BLaER1 treated with 17β-estradiol and CSF1 and Interleukin-3, amounts not matched to agents 10 nM and 100 nM (cell line): Measurements from ENCODE around the gene SPATA25.

Experiments
- H3K27ac ChIP-seq, 11 experiments: shearing (Covaris generic); formaldehyde crosslinking; 2 replicates each; pipeline ENCODE4 v1.8.1; 2022
- H3K27me3 ChIP-seq, 11 experiments: shearing (Covaris generic); formaldehyde crosslinking; 2 replicates each; pipeline ENCODE4 v1.8.1; 2022
- H3K36me3 ChIP-seq, 11 experiments: shearing (Covaris generic); formaldehyde crosslinking; 2 replicates each; pipeline ENCODE4 v1.8.1; 2022
- H3K4me1 ChIP-seq, 10 experiments: shearing (Covaris generic); formaldehyde crosslinking; 2 replicates each; pipeline ENCODE4 v1.8.1; 2022
- H3K4me2 ChIP-seq, 11 experiments: shearing (Covaris generic); formaldehyde crosslinking; 2 replicates each; pipeline ENCODE4 v1.8.1; 2022
- H3K4me3 ChIP-seq, 10 experiments: shearing (Covaris generic); formaldehyde crosslinking; 2 replicates each; pipeline ENCODE4 v1.8.1; 2022
- H3K9ac ChIP-seq, 11 experiments: shearing (Covaris generic); formaldehyde crosslinking; 2 replicates each; pipeline ENCODE4 v1.8.1; 2022
- H3K9me3 ChIP-seq, 11 experiments: shearing (Covaris generic); formaldehyde crosslinking; replicated peaks in 1 of 11; 2 replicates each; pipeline ENCODE4 v1.8.1; 2022
- H4K20me1 ChIP-seq, 11 experiments: shearing (Covaris generic); formaldehyde crosslinking; 2 replicates each; pipeline ENCODE4 v1.8.1; 2022
- Cebpa-rat ChIP-seq, 11 experiments: shearing (Covaris generic); IDR thresholded peaks; 2 replicates each; pipeline ENCODE4 v1.8.1; 2022

SPATA25 gene

DNA sequence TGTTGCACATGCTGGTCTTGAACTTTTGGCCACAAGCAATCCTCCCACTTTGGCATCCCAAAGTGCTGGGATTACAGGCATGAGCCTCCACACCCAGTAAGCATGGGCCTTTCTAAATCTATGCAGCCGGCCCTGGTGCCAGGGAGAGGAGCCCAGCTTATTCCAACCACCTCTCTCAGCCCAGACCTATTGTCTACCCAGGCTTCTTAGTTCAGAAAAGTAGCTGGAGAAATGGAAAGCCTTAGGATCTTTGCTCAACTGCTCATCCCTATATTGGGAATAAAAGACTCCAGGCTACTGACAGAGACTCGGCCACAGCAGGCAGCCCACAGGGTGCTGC, 39.3 kb upstream of the SPATA25 start:
- H3K9me3 ChIP-seq: no peaks in the 10 kb centered on the region
- H3K27ac ChIP-seq: no peak overlapping the region
- H3K27me3 ChIP-seq: no peaks in the 10 kb centered on the region
- 0 out of 22 replicates have a peak, but pooled peaks cover 0 to 5% (median 0%) of the 10 kb centered on the region in 11 experiments for H4K20me1 ChIP-seq
- TF ChIP-seq Cebpa-rat (IDR thresholded peaks at IDR 0.05): no peak
- H3K36me3 ChIP-seq: no peaks in the 10 kb centered on the region
- no peak overlapping the region for H3K4me3 ChIP-seq
- H3K4me1 ChIP-seq: peaks cover 6 to 44% (median 12%) of the 10 kb centered on the region in 10 experiments; a peak in 17 of 20 replicates
- no peak overlapping the region for H3K4me2 ChIP-seq
- no peak overlapping the region for H3K9ac ChIP-seq

DNA sequence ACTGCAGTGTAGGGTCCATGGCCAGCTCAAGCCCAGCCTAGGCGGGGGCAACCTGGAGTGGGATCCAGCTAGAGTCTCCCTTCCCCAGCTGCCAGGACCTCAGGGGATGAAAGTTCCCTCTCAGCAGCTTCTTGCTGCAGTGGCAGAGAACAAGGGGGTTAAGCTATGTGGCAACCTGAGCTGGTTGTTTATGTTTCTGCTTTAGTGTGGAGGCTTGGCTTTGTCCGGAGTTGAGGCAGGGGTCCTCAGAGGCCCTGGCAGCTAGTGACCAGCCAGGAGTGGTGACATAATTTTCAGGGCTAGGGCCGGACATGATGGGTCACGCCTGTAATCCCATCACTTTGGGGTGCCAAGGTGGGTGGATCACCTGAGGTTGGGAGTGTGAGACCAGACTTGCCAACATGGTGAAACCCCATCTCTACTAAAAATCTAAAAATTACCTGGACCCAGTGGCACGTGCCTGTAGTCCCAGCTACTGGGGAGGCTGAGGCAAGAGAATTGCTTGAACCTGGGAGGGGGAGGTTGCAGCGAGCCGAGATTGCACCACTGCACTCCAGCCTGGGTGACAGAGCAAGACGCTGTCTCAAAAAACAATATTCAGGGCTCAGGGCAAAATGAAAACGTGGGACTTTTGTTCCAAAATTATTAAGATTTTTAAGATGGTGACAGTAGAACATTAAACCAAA, 38.5 kb upstream of the SPATA25 start:
- Histone ChIP-seq H3K36me3 (no peaks in the 10 kb centered on the region), H3K4me1 (peaks cover 6 to 52% (median 13%) of the 10 kb centered on the region in 10 experiments; a peak in 17 of 20 replicates), H3K27me3 (no peaks in the 10 kb centered on the region), H3K9me3 (no peaks in the 10 kb centered on the region), H3K9ac (no peak overlapping the region), H3K4me3 (no peak overlapping the region), H4K20me1 (0 out of 22 replicates have a peak, but pooled peaks cover 0 to 5% (median 0%) of the 10 kb centered on the region in 11 experiments), H3K4me2 (peak overlapping the region in 2 of 11 experiments; percentile 82 to 85; a peak in 5 of 22 replicates), H3K27ac (peak overlapping the region in 3 of 11 experiments; percentile 18 to 85 (median 32); a peak in 3 of 22 replicates)
- TF ChIP-seq Cebpa-rat (IDR thresholded peaks at IDR 0.05): no peak

DNA sequence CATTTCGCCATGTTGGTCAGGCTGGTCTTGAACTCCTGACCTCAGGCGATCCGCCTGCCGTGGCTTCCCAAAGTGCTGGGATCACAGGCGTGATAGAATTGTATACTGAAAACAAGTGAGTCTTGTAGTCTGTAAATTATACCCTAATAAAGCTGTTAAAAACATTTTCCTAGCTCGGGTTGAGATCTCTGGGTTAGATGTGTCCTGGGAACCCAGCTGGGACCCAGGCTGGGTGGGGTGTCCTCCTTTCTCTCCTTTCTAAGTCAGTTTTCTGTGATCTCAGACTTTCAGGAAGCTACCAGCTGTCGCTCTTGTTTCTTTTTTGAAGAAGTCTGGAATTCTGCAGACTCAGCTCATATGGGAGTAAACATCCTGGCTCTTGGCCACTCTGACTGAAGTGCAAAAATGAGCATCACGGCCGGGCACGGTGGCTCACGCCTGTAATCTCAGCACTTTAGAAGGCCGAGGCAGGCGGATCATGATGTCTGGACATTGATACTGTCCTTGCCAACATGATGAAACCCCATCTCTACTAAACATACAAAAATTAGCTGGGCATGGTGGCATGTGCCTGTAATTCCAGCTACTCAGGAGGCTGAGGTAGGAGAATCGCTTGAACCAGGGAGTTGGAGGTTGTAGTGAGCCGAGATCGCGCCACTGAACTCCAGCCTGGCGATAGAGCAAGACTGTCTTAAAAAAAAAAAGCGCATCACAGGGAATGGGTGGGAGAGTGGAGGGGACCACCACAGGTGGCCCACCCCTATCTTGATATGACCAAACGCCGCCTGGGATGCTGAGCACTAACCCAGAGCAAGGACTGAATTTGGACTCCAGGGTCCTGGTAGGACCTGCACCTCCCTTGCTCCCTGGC, 37.2 kb upstream of the SPATA25 start:
- no peaks in the 10 kb centered on the region for H3K27me3 ChIP-seq
- peak overlapping the region in 5 of 11 experiments; percentile 14 to 85 (median 74); a peak in 8 of 22 replicates for H3K27ac ChIP-seq
- no peaks in the 10 kb centered on the region for H4K20me1 ChIP-seq
- H3K4me1 ChIP-seq: peaks cover 6 to 65% (median 16%) of the 10 kb centered on the region in 10 experiments; a peak in 17 of 20 replicates
- no peak for TF ChIP-seq Cebpa-rat (IDR thresholded peaks at IDR 0.05)
- H3K9me3 ChIP-seq: no peaks in the 10 kb centered on the region
- H3K9ac ChIP-seq: peak overlapping the region in 4 of 11 experiments; percentile 50 to 79 (median 69); a peak in 8 of 22 replicates
- peak overlapping the region in 4 of 11 experiments; percentile 20 to 85 (median 76); a peak in 8 of 22 replicates for H3K4me2 ChIP-seq
- no peaks in the 10 kb centered on the region for H3K36me3 ChIP-seq
- H3K4me3 ChIP-seq: no peak overlapping the region

DNA sequence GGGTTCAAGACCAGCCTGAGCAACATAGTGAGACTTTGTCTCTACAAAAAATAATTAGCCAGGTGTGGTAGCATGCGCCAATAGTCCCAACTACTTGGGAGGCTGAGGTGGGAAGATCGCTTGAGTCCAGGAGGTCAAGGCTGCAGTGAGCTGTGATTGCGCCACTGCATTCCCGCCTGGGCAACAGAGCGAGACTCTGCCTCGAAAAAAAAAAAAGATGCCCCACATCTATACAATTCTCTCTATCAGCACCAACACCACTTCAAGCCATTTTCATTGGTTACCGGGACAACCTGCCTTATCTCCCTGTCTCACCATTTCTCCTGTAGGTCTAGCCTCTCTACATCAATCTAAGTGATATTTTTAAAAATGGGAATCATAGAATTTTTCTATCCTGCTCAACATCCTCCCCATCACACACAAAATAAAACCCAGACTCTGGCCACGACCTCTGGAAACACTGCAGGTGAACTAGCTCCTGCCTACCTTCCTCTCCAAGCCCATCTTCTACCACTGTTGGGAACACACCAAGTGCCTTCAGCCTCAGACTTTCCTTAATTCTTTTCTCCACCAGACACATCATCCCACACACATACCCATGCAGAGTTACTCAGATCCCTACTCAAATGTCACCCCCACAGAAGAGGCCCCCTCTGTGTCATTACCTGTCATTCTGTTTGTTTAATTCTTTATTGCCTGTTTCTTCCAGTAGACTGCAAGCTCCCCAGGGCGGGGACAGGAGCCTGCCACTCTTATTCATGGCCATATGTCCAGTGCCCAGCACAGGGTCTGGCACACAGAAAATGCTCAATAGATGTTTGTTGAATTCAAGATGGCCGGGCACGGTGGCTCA, 34.1 kb upstream of the SPATA25 start:
- Histone ChIP-seq H3K27ac (no peak overlapping the region), H4K20me1 (no peaks in the 10 kb centered on the region), H3K4me3 (no peak overlapping the region), H3K9me3 (no peaks in the 10 kb centered on the region), H3K9ac (no peak overlapping the region), H3K27me3 (no peaks in the 10 kb centered on the region), H3K4me1 (peaks cover 6 to 96% (median 16%) of the 10 kb centered on the region in 10 experiments; a peak in 17 of 20 replicates), H3K4me2 (peak overlapping the region in 4 of 11 experiments; percentile 45 to 81 (median 74); a peak in 7 of 22 replicates), H3K36me3 (no peaks in the 10 kb centered on the region)
- TF ChIP-seq Cebpa-rat (IDR thresholded peaks at IDR 0.05): no peak

DNA sequence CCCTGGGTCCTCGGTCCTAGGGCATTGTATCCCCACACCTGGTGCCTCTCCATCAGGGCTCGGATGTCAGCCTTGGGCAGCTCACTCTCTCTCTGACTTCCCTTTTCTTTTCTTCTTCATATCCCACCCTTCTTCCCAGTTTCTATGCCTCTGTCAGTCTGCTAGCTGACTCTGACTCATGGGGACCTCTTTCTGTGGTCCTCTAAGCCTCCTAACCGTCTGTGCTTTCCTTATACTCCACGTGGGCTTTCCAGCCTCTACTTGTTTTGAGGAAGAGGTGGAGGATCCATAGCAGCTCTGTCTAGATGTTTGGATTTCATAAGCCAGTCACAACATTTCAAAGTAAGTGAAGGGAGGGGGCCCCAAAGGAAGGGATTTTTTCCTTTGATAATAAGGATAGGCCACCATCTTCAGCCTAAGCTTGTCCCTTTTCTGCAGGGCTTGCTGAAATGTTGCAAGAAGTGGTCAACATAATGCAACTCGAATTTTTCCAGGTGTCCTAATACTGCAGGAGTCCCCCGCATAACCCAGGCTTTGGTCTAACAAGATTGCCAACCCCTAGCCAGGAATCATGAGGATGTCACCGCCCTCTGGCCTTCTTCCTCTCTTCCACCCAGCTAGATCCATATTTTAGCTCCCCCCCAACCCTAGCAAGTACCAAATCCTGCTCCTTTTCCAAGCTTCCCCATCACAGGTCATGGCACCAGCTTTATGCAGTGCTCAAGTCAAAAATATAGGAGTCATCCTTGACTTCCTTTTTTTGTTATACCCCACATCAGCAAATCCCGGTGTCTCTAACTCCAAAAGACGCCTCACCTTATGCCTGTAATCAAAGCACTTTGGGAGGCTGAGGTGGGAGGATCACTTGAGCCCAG, 33.3 kb upstream of the SPATA25 start:
- Histone ChIP-seq H3K27ac (peak overlapping the region in 2 of 11 experiments; percentile 13 to 30; a peak in 2 of 22 replicates), H3K4me2 (peak overlapping the region in 4 of 11 experiments; percentile 45 to 81 (median 74); a peak in 8 of 22 replicates), H3K36me3 (no peaks in the 10 kb centered on the region), H3K27me3 (no peaks in the 10 kb centered on the region), H4K20me1 (no peaks in the 10 kb centered on the region), H3K4me1 (peaks cover 6 to 99% (median 16%) of the 10 kb centered on the region in 10 experiments; a peak in 17 of 20 replicates), H3K9ac (peak overlapping the region in 1 of 11 experiments; percentile 13; a peak in 1 of 22 replicates), H3K4me3 (no peak overlapping the region), H3K9me3 (no peaks in the 10 kb centered on the region)
- TF ChIP-seq Cebpa-rat (IDR thresholded peaks at IDR 0.05): no peak

DNA sequence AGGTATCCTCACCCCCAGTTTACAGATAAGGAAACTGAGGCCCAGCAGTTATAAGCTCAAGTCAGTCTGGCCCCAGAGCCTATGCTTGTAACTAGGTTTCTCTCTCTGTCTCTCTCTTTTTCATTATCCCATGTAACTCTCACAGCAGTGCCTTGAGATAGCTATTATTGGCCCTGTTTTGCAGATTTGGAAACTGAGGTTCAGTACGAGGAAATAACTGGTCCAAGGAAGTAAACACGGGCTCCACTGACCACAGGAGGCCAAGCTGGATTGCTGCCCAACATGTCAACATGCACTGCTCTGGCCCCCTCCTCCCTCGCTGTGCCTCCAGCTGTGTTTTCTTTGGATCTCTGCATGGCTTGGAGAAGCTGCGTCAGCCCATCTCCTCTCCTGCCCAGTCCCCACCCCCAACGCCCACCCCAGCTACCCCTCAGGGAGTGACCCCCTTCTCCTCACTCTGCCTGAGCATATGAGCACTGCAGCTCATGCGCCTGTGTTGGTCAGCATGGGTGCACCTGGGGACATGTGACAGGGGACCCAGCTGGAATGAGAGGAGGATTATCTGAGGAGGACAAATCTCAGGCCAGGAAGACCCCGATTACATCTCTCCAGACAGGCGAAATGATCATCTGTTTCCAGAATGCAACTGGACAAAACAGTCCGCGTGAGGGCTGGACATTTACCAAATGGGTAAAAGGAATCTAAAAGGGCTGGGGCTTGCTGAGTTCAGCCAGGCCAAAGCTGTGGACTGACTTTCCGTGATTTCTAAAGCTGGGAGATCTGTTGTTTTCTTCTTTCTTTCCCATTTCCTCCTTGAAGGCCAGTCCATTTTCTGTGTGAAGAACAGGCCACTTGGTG, 32.3 kb upstream of the SPATA25 start:
- Histone ChIP-seq H3K27me3 (no peaks in the 10 kb centered on the region), H3K4me3 (no peak overlapping the region), H3K9ac (peak overlapping the region in 2 of 11 experiments; percentile 13 to 15; a peak in 2 of 22 replicates), H3K4me1 (peaks cover 6 to 99% (median 16%) of the 10 kb centered on the region in 10 experiments; a peak in 17 of 20 replicates), H3K9me3 (no peaks in the 10 kb centered on the region), H3K27ac (peak overlapping the region in 2 of 11 experiments; percentile 13 to 30; a peak in 2 of 22 replicates), H3K36me3 (no peaks in the 10 kb centered on the region), H4K20me1 (no peaks in the 10 kb centered on the region), H3K4me2 (peak overlapping the region in 3 of 11 experiments; percentile 67 to 81 (median 81); a peak in 6 of 22 replicates)
- TF ChIP-seq Cebpa-rat (IDR thresholded peaks at IDR 0.05): no peak
